Activated CD4-positive, CD25-positive, alpha-beta regulatory T cell treated with anti-CD3 and anti-CD28 coated beads, Interleukin-2, amount 50 U/mL, for 24 hours (primary cell): ENCODE results near the gene PMM2.
"Not testable (repeated sequence)": the region's sequence is repeated elsewhere in the genome, so short reads cannot be mapped to it uniquely, and the experiment has no call there.

ENCODE experiments used
- ATAC-seq, 2 donors: fragments of 150-1000 bp; cut with Tn5 transposase; one replicate each; pipeline ENCODE4 v1.10.0; 2021; ENCODE audit warnings: mild to moderate bottlenecking in 1 of 2, moderate library complexity in 1 of 2

PMM2 gene

GRCh38 chr16:8822403-8822802 lies 24.8 kb downstream of the PMM2 start:
- ATAC-seq: no peak

GRCh38 chr16:8826278-8826879 lies 28.7 kb downstream of the PMM2 start:
- no peak for ATAC-seq

GRCh38 chr16:8828541-8829165 lies 31.0 kb downstream of the PMM2 start:
- no peak for ATAC-seq

- ATAC-seq: no peak
These were observed 33.8 kb downstream of the PMM2 start for GRCh38 chr16:8831450-8831849.

- no peak for ATAC-seq
These were observed 34.5 kb downstream of the PMM2 start for GRCh38 chr16:8831871-8832716.

- no peak for ATAC-seq
These were observed 35.1 kb downstream of the PMM2 start for GRCh38 chr16:8832717-8833105.

GRCh38 chr16:8836797-8837196 lies 39.2 kb downstream of the PMM2 start:
- ATAC-seq: not testable (repeated sequence)

GRCh38 chr16:8837594-8837993 lies 40.0 kb downstream of the PMM2 start:
- ATAC-seq: not testable (repeated sequence)

GRCh38 chr16:8842016-8842415 lies 44.4 kb downstream of the PMM2 start:
- not testable (repeated sequence) for ATAC-seq

- not testable (repeated sequence) for ATAC-seq
These were observed 45.7 kb downstream of the PMM2 start for GRCh38 chr16:8843296-8843695.

GRCh38 chr16:8845699-8846298 lies 48.2 kb downstream of the PMM2 start:
- no peak for ATAC-seq

GRCh38 chr16:8846401-8846932 lies 48.8 kb downstream of the PMM2 start:
- no peak for ATAC-seq

- ATAC-seq: no peak
These were observed 49.5 kb downstream of the PMM2 start for GRCh38 chr16:8847145-8847544.

- ATAC-seq: no peak
These were observed 50.0 kb downstream of the PMM2 start for GRCh38 chr16:8847623-8848022.

- ATAC-seq: no peak
These were observed 50.7 kb downstream of the PMM2 start for GRCh38 chr16:8848231-8848938.

- no peak for ATAC-seq
These were observed 51.3 kb downstream of the PMM2 start for GRCh38 chr16:8848939-8849391.

- no peak for ATAC-seq
These were observed 51.9 kb downstream of the PMM2 start for GRCh38 chr16:8849411-8850011.

GRCh38 chr16:8850279-8850885 lies 52.7 kb downstream of the PMM2 start:
- no peak for ATAC-seq

GRCh38 chr16:8851761-8852403 lies 54.2 kb downstream of the PMM2 start:
- no peak for ATAC-seq

- ATAC-seq: no peak
These were observed 54.9 kb downstream of the PMM2 start for GRCh38 chr16:8852534-8852933.

- ATAC-seq: no peak
These were observed 55.5 kb downstream of the PMM2 start for GRCh38 chr16:8853150-8853549.
